C4-2B (cell line): ENCODE data around the gene PRM3.

Experiments used
- ZFX ChIP-seq: fragments of 450-650 bp; IDR thresholded peaks from 2 replicates; pipeline ENCODE4 v1.6.1; 2017
- TF ChIP-seq, protein P1 (sequence below): fragments of 450-650 bp; conservative IDR thresholded peaks from 2 replicates; pipeline ENCODE4 v1.5.1; 2017; ENCODE audit warnings: mild to moderate bottlenecking

GRCh38 chr16:11270602-11271162, 2.7 kb downstream of the PRM3 start:
- TF ChIP-seq, protein P1, sequence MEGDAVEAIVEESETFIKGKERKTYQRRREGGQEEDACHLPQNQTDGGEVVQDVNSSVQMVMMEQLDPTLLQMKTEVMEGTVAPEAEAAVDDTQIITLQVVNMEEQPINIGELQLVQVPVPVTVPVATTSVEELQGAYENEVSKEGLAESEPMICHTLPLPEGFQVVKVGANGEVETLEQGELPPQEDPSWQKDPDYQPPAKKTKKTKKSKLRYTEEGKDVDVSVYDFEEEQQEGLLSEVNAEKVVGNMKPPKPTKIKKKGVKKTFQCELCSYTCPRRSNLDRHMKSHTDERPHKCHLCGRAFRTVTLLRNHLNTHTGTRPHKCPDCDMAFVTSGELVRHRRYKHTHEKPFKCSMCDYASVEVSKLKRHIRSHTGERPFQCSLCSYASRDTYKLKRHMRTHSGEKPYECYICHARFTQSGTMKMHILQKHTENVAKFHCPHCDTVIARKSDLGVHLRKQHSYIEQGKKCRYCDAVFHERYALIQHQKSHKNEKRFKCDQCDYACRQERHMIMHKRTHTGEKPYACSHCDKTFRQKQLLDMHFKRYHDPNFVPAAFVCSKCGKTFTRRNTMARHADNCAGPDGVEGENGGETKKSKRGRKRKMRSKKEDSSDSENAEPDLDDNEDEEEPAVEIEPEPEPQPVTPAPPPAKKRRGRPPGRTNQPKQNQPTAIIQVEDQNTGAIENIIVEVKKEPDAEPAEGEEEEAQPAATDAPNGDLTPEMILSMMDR = no peak
- TF ChIP-seq ZFX = no peak
